Skeletal muscle tissue (tissue), 4 donors: ENCODE measurements around the gene HPS1. TPM values are rescaled to one million over a fixed set of nuclear protein-coding genes. Genes with fewer than 3 reads are reported as not detected.

Source experiments
- H3K27ac ChIP-seq: one replicate; pipeline ENCODE4 v1.7.0; 2013; ENCODE audit warnings: mild to moderate bottlenecking, low read depth, low read length, inconsistent platforms
- H3K27me3 ChIP-seq, 3 donors: one replicate each; pipeline ENCODE4 v1.7.0; 2013; ENCODE audit warnings: low read length in 3 of 3; ENCODE audit not compliant: control insufficient read depth in 3 of 3, insufficient read depth in 3 of 3
- H3K36me3 ChIP-seq, 3 donors: one replicate each; pipeline ENCODE4 v1.7.0; 2013; ENCODE audit warnings: low read length in 3 of 3; ENCODE audit not compliant: control insufficient read depth in 3 of 3, insufficient read depth in 3 of 3
- H3K4me1 ChIP-seq, 3 donors: one replicate each; pipeline ENCODE4 v1.7.0; 2013; ENCODE audit warnings: low read length in 3 of 3, mild to moderate bottlenecking in 3 of 3; ENCODE audit not compliant: control insufficient read depth in 3 of 3, insufficient read depth in 3 of 3
- H3K4me3 ChIP-seq, 3 donors: one replicate each; pipeline ENCODE4 v1.7.0; 2013; ENCODE audit warnings: low read length in 3 of 3
- H3K9ac ChIP-seq, 3 donors: one replicate each; pipeline ENCODE4 v1.7.0; 2013; ENCODE audit warnings: low read length in 3 of 3, mild to moderate bottlenecking in 3 of 3, moderate library complexity in 2 of 3, low read depth in 1 of 3
- H3K9me3 ChIP-seq, 3 donors: one replicate each; pipeline ENCODE4 v1.7.0; 2013; ENCODE audit warnings: low read length in 3 of 3; ENCODE audit not compliant: control insufficient read depth in 3 of 3
- total RNA-seq: library from RNA; depleted of rRNA; stranded (reverse); fragments of >200 nt; gene quantifications from one replicate; pipeline ENCODE4 v1.2.3, GENCODE V29; 2014
- donor health status: Osteomylitis.

The HPS1 gene
- total RNA-seq, 1 donor from 2014 or later = 8.9 TPM

- no peak overlapping the region for H3K27ac ChIP-seq
- H3K9ac ChIP-seq = no peak overlapping the region
- H3K4me3 ChIP-seq = no peak overlapping the region
- H3K4me1 ChIP-seq = peaks cover 3 to 9% (median 6%) of the 10 kb centered on the region in 3 donors
- H3K9me3 ChIP-seq = no peaks in the 10 kb centered on the region
- no peaks in the 10 kb centered on the region for H3K27me3 ChIP-seq
- peaks cover 0 to 4% (median 0%) of the 10 kb centered on the region in 3 donors for H3K36me3 ChIP-seq
These were observed 41.3 kb downstream of the HPS1 start for GRCh38 chr10:98405422-98405821.

DNA sequence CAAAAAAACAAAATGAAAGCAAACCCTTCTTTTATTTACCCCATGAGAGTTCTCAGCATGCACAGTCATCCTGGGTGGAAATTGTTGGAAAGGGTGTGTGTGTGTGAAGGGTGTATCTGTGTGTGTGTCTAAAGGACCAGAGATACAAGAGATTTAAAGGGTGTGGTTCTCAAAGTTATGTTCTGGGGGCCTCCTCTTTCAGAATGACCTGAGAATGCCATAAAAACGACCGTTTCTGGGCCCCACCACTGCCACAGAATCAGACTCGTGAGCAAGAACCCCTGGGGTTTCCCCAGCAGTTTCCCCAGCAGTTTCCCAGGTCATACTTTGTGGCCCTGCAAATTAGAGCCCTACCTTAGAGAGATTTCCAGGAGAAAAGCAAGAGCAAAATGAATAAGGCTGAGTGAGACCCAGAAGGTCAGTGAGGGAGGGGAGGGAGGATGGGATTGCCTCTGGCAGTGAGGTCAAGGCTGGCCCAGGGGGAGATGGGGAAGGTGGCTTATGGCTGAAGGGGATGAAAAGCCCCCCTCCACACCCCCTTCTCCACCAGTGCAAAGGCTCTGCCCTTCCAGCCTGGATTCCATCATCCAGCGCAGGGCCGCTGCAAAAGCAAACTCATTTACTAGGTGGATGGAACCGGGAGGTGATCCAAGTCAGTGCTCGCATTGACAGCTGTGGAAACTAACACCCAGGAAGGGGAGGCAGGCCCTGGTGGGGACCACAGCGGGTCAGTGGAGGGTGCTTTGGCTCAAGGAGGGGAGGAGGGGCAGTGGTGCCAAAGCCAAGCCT is 42.0 kb downstream of the HPS1 start:
- no peak overlapping the region for H3K27ac ChIP-seq
- no peak overlapping the region for H3K4me3 ChIP-seq
- peaks cover 3 to 6% (median 4%) of the 10 kb centered on the region in 3 donors for H3K4me1 ChIP-seq
- H3K9ac ChIP-seq = no peak overlapping the region
- H3K36me3 ChIP-seq = peaks cover 0 to 7% (median 0%) of the 10 kb centered on the region in 3 donors
- H3K9me3 ChIP-seq = no peaks in the 10 kb centered on the region
- H3K27me3 ChIP-seq = no peaks in the 10 kb centered on the region

GRCh38 chr10:98403812-98404504 is 42.8 kb downstream of the HPS1 start:
- Histone ChIP-seq H3K4me1 (peaks cover 0 to under 1% (median 0%) of the 10 kb centered on the region in 3 donors), H3K4me3 (no peak overlapping the region), H3K27ac (no peak overlapping the region), H3K9ac (no peak overlapping the region), H3K36me3 (peaks cover 0 to 7% (median 0%) of the 10 kb centered on the region in 3 donors), H3K9me3 (no peaks in the 10 kb centered on the region), H3K27me3 (no peaks in the 10 kb centered on the region)

GRCh38 chr10:98402931-98403718 is 43.6 kb downstream of the HPS1 start:
- Histone ChIP-seq H3K9me3 (no peaks in the 10 kb centered on the region), H3K4me3 (no peak overlapping the region), H3K36me3 (peaks cover 0 to 7% (median 0%) of the 10 kb centered on the region in 3 donors), H3K27me3 (no peaks in the 10 kb centered on the region), H3K27ac (no peak overlapping the region), H3K9ac (no peak overlapping the region), H3K4me1 (no peaks in the 10 kb centered on the region)

- Histone ChIP-seq H3K27ac (no peak overlapping the region), H3K4me1 (no peaks in the 10 kb centered on the region), H3K9me3 (no peaks in the 10 kb centered on the region), H3K36me3 (peaks cover 0 to 7% (median 0%) of the 10 kb centered on the region in 3 donors), H3K4me3 (no peak overlapping the region), H3K9ac (no peak overlapping the region), H3K27me3 (no peaks in the 10 kb centered on the region)
These were observed 44.3 kb downstream of the HPS1 start for GRCh38 chr10:98402478-98402877.

GRCh38 chr10:98400482-98400881 is 46.3 kb downstream of the HPS1 start:
- Histone ChIP-seq H3K9me3 (no peaks in the 10 kb centered on the region), H3K9ac (no peak overlapping the region), H3K27ac (no peak overlapping the region), H3K27me3 (no peaks in the 10 kb centered on the region), H3K36me3 (peaks cover 5 to 12% (median 5%) of the 10 kb centered on the region in 3 donors), H3K4me3 (no peak overlapping the region), H3K4me1 (no peaks in the 10 kb centered on the region)

GRCh38 chr10:98399784-98400183 is 47.0 kb downstream of the HPS1 start:
- H3K36me3 ChIP-seq = peaks cover 9 to 15% (median 12%) of the 10 kb centered on the region in 3 donors
- no peaks in the 10 kb centered on the region for H3K27me3 ChIP-seq
- no peak overlapping the region for H3K9ac ChIP-seq
- no peak overlapping the region for H3K4me3 ChIP-seq
- no peaks in the 10 kb centered on the region for H3K9me3 ChIP-seq
- H3K4me1 ChIP-seq = no peaks in the 10 kb centered on the region
- H3K27ac ChIP-seq = no peak overlapping the region

- Histone ChIP-seq H3K4me1 (peaks cover 3 to 4% (median 4%) of the 10 kb centered on the region in 3 donors), H3K9me3 (no peaks in the 10 kb centered on the region), H3K36me3 (peaks cover 12% of the 10 kb centered on the region in 3 donors), H3K4me3 (no peak overlapping the region), H3K27ac (no peak overlapping the region), H3K9ac (no peak overlapping the region), H3K27me3 (no peaks in the 10 kb centered on the region)
These were observed 49.6 kb downstream of the HPS1 start for GRCh38 chr10:98397089-98397600.

GRCh38 chr10:98396096-98397063 is 50.4 kb downstream of the HPS1 start:
- Histone ChIP-seq H3K4me3 (no peak overlapping the region), H3K4me1 (peaks cover 6 to 12% (median 10%) of the 10 kb centered on the region in 3 donors), H3K9me3 (no peaks in the 10 kb centered on the region), H3K9ac (no peak overlapping the region), H3K27me3 (no peaks in the 10 kb centered on the region), H3K36me3 (peaks cover 12% of the 10 kb centered on the region in 3 donors), H3K27ac (no peak overlapping the region)
